Upper lobe of right lung (tissue), 1 donor: Measurements from ENCODE around the gene YY1. TPM values are rescaled to one million over a fixed set of nuclear protein-coding genes. Genes with fewer than 3 reads are reported as not detected.

ENCODE experiments used
- ATAC-seq: fragments of 200-7000 bp; cut with Tn5 transposase; one replicate; pipeline ENCODE4 v1.9.1; 2020; ENCODE audit warnings: mild to moderate bottlenecking, moderate library complexity
- DNase-seq: peaks from one replicate; pipeline ENCODE4 v3.0.0-alpha.2; 2020
- H3K27ac ChIP-seq: fragments of 200-600 bp; one replicate; pipeline ENCODE4 v1.8.0; 2022
- H3K27me3 ChIP-seq: fragments of 200-600 bp; one replicate; pipeline ENCODE4 v1.8.0; 2022; ENCODE audit warnings: mild to moderate bottlenecking
- H3K36me3 ChIP-seq: fragments of 200-600 bp; one replicate; pipeline ENCODE4 v1.8.0; 2022
- H3K4me1 ChIP-seq: fragments of 200-600 bp; one replicate; pipeline ENCODE4 v1.8.0; 2022
- H3K4me3 ChIP-seq: fragments of 200-600 bp; one replicate; pipeline ENCODE4 v1.8.0; 2022; ENCODE audit warnings: mild to moderate bottlenecking
- H3K9me3 ChIP-seq: fragments of 200-600 bp; one replicate; pipeline ENCODE4 v1.8.0; 2022
- intact Hi-C: fragments of 100-400 bp; cut with DNase I; formaldehyde crosslinking; loops from one replicate; pipeline ENCODE4 v1.11.0; 2022
- total RNA-seq: library from RNA; stranded (reverse); fragmentation: NEBNext Ultra II Directional; extraction: Animal tissue kit (Norgen Biotek cat#: 25700); gene quantifications from one replicate; pipeline ENCODE4 v1.2.1, GENCODE V29; 2021
- TF ChIP-seq, protein P1 (sequence below): fragments of 200-600 bp; IDR thresholded peaks from one replicate; pipeline ENCODE4 v1.8.0; 2022; ENCODE audit warnings: antibody characterized with exemption
- donor health status: DM: no; HTN: yes; CAD: no; lungs with severe emphysema.

YY1 gene
- total RNA-seq, 1 donor from 2014 or later: 69.4 TPM

DNA sequence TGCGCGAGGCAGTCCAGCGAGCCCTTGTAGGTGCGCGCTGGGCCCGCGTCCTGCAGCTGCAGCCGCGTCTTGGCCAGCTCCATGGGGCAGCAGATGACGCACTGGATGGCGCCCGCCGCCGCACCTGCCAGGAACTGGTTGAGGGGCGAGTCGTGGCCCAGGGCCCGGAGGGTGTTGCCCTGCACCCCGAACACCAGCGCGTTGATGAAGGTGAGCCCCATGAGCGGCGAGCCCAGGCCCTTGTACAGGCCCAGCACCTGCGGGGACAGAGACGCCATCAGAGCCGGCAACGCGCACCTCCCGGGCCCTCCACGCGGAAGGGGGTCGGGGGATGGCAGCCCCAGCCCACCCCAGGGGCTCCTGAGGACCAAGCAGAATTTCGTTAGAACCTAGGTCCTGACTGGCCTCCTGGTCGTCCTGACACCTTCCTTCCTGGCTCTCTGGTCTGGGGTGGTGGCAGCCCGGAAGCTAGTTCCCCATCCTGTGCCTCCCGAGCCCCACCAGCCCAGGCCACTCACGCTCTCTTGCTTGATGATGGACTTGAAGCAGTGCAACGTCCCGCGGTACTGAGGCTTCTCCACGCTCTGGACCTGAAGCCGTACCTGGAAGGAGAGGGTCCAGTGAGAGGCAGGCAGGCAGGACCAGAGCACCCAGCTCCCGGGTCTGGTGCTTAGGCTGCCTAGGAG lies 54.0 kb downstream of the YY1 start:
- TF ChIP-seq, protein P1, sequence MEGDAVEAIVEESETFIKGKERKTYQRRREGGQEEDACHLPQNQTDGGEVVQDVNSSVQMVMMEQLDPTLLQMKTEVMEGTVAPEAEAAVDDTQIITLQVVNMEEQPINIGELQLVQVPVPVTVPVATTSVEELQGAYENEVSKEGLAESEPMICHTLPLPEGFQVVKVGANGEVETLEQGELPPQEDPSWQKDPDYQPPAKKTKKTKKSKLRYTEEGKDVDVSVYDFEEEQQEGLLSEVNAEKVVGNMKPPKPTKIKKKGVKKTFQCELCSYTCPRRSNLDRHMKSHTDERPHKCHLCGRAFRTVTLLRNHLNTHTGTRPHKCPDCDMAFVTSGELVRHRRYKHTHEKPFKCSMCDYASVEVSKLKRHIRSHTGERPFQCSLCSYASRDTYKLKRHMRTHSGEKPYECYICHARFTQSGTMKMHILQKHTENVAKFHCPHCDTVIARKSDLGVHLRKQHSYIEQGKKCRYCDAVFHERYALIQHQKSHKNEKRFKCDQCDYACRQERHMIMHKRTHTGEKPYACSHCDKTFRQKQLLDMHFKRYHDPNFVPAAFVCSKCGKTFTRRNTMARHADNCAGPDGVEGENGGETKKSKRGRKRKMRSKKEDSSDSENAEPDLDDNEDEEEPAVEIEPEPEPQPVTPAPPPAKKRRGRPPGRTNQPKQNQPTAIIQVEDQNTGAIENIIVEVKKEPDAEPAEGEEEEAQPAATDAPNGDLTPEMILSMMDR: no peak
- Histone ChIP-seq H3K27me3 (no peaks in the 10 kb centered on the region), H3K36me3 (peaks cover 12% of the 10 kb centered on the region), H3K4me3 (no peak overlapping the region), H3K4me1 (peaks cover 16% of the 10 kb centered on the region), H3K9me3 (no peaks in the 10 kb centered on the region), H3K27ac (no peak overlapping the region)
- DNase-seq (peak; percentile 60), ATAC-seq (no peak)
- intact Hi-C loops: no loop called here

- H3K4me1 ChIP-seq: peaks cover 19% of the 10 kb centered on the region
- H3K9me3 ChIP-seq: no peaks in the 10 kb centered on the region
- DNase-seq (peak; percentile 38), ATAC-seq (no peak)
- no peak overlapping the region for H3K27ac ChIP-seq
- intact Hi-C loops: no loop called here
- TF ChIP-seq, protein P1: no peak
- H3K27me3 ChIP-seq: no peaks in the 10 kb centered on the region
- peaks cover 12% of the 10 kb centered on the region for H3K36me3 ChIP-seq
- no peak overlapping the region for H3K4me3 ChIP-seq
These were observed 54.7 kb downstream of the YY1 start for GRCh38 chr14:100293497-100294212.

DNA sequence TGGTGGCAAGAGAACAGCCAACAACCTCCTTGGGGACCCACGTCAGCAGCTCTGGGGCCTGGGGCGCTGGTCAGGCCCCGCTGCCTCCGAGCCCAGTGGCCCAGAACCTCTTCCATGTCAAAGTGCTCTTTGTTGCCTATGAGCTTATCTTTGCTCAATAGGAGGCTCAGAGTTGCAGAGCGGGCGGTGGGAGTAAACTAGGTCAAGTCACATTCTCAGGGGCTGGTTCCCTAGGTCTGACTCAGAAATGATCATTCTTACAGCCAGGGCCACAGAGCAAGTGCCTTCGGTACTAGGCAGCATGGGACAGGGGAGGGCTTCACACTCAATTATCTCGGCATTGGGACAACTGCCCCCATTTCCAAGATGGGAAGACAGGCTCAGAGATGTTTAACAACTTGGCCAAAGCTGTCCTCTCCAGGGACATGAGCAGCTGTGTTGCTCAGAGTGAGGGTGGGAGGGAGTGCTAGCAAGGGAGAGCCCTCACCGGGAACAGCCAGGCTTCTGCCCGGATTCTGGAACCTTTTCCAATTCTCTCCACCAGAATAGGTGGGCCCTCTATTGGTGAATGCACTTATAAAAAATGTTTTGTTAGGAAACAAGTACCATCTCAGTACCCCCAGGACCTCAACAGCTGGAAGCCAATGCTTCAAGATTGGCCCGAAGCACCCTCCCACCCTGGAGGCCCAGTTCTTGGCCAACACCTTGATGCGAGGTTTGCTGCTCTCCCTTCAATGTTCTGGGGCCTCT lies 55.4 kb downstream of the YY1 start:
- H3K27ac ChIP-seq: no peak overlapping the region

GRCh38 chr14:100294963-100295330 lies 56.0 kb downstream of the YY1 start:
- TF ChIP-seq, protein P1: no peak
- H3K4me1 ChIP-seq: peaks cover 19% of the 10 kb centered on the region
- H3K4me3 ChIP-seq: no peak overlapping the region

More for the DNA sequence above, 55.4 kb downstream of the YY1 start:
- H3K36me3 ChIP-seq: peaks cover 12% of the 10 kb centered on the region
- peaks cover 19% of the 10 kb centered on the region for H3K4me1 ChIP-seq
- DNase-seq (peak; percentile 47), ATAC-seq (no peak)
- H3K27me3 ChIP-seq: no peaks in the 10 kb centered on the region
- no peak overlapping the region for H3K4me3 ChIP-seq
- no peaks in the 10 kb centered on the region for H3K9me3 ChIP-seq
- intact Hi-C loops: no loop called here
- TF ChIP-seq, protein P1: no peak

GRCh38 chr14:100295376-100296105 lies 56.6 kb downstream of the YY1 start:
- TF ChIP-seq, protein P1: no peak
- DNase-seq (peak; percentile 26), ATAC-seq (no peak)
- H3K4me3 ChIP-seq: no peak overlapping the region
- H3K36me3 ChIP-seq: peaks cover 12% of the 10 kb centered on the region
- no peaks in the 10 kb centered on the region for H3K9me3 ChIP-seq
- intact Hi-C loops: no loop called here
- H3K4me1 ChIP-seq: peaks cover 19% of the 10 kb centered on the region
- H3K27me3 ChIP-seq: no peaks in the 10 kb centered on the region
- no peak overlapping the region for H3K27ac ChIP-seq

More at GRCh38 chr14:100294963-100295330, 56.0 kb downstream of the YY1 start:
- peaks cover 12% of the 10 kb centered on the region for H3K36me3 ChIP-seq
- no peak overlapping the region for H3K27ac ChIP-seq
- no peaks in the 10 kb centered on the region for H3K27me3 ChIP-seq
- intact Hi-C loops: no loop called here
- DNase-seq (peak; percentile 29), ATAC-seq (no peak)
- no peaks in the 10 kb centered on the region for H3K9me3 ChIP-seq
